ENCODE measurements around the gene RNU5D-1.
"Not testable (repeated sequence)": the region's sequence is repeated elsewhere in the genome, so short reads cannot be mapped to it uniquely, and the experiment has no call there.

Gene RNU5D-1

DNA sequence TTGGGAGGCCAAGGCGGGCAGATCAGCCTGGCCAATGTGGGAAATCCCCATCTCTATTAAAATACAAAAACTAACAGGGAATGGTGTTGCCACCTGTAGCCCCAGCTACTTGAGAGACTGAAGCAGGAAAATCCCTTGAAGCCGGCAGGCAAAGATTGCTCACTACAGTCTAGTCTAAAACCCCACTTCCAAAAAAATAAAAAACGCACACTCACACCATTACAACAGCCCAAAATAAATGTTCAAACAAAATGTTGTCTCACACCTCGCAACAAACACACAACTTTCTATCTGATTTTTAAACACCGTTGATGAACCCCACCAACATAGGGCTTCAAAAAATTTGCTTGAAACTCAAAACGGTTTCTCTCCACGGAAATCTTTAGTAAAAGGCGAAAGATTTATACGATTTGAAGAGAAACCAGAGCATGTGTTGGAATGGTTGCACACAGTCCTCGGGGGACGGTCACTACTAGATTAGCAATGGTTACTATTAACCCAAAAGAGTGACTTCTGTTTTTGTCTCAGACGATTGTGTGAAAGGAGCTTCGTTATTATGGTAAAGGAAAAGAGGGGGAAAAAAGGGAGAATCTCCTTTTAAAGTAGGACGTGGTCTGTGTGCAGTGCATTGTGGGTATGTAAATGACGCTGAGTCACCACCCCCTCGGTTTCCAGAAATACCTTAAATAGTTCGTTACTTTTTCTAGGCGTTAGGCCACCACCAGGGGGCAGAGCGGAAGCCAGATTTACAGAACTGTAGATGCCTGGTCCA, at the start of gene RNU5D-1:
Gene RNU5D-1 (minus strand): TSS at position 430 of the 772 bp plus-strand sequence.
- DNase-seq = peak; percentile 98

GRCh38 chr1:44780583-44781121, 49.7 kb upstream of the RNU5D-1 start:
- DNase-seq = no peak

GRCh38 chr1:44778705-44779576, 48.0 kb upstream of the RNU5D-1 start:
- no peak for DNase-seq

DNA sequence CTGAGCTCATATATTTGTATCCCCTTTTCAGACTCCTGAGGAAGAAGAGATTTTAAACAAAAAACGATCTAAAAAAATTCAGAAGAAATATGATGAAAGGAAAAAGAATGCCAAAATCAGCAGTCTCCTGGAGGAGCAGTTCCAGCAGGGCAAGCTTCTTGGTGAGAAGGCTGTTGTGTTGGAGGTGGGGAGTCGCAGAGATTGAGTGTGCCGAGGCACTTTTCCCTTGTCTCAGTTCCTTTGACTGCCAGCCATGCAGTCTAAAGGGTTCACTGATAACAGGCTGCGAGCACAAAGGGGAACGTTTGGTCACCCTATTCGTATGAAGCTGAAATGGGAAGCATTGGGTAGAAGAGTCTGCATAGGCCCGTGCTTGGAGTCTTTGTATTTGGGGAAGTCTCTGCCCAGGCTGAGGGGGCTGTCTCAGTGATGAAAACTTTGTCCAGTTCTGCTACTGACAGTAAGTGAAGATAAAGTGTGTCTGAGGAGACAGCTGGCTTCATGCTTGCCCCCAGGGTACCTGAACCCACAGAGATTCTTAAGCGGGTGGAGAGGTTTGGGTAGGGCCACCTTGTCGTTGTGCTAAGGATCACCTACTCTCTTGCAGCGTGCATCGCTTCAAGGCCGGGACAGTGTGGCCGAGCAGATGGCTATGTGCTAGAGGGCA, 47.1 kb upstream of the RNU5D-1 start:
- no peak for DNase-seq

GRCh38 chr1:44777547-44777946, 46.6 kb upstream of the RNU5D-1 start:
- DNase-seq = no peak

DNA sequence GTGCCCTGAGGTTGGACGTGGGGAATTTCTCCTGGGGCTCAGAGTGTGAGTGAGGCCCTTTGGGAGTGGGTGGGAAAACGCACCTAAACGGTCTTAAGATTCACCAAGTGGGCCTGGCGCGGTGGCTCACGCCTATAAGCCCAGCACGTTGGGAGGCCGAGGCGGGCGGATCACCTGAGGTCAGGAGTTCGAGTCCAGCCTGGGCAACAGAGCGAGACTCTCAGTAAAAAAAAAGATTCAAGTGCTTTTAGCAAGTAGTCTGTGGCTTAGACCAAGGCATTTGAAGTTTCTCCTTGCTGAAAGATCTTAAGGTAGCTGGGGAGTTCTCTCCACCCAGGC, 45.7 kb upstream of the RNU5D-1 start:
- DNase-seq = no peak

DNA sequence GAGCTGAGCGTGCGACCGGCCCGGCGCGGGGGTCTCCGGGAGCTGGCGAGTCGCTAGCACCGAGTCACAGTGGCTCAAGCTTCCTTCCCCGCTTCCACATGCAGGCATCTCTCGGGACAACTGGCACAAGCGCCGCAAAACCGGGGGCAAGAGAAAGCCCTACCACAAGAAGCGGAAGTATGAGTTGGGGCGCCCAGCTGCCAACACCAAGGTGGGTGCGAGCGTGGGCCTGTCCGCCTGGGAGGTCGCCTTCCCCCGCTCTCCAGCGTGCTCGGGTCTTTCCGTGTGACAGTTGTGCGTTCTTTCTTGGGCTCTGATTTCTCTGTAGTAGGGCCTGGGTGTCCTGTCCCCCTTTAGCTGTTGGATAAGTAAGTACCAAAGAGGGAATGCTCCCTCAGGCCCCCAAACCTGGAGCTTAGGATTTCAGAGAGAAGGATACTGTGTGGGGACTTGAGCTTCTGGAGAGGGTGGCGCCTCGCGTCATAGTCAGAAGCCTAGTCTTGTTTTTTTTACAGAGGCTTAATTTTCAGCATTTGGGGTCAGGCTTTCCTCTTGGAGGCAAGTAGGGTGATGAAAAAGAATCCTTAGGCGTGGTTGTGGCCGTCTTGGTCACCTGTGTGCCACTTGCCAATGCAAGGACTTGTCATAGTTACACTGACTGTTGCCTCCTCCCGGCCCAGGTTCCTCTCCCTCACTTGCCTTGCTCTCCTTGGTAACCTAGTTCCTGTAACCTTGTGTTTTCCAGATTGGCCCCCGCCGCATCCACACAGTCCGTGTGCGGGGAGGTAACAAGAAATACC, 45.2 kb upstream of the RNU5D-1 start:
- DNase-seq = no peak

DNA sequence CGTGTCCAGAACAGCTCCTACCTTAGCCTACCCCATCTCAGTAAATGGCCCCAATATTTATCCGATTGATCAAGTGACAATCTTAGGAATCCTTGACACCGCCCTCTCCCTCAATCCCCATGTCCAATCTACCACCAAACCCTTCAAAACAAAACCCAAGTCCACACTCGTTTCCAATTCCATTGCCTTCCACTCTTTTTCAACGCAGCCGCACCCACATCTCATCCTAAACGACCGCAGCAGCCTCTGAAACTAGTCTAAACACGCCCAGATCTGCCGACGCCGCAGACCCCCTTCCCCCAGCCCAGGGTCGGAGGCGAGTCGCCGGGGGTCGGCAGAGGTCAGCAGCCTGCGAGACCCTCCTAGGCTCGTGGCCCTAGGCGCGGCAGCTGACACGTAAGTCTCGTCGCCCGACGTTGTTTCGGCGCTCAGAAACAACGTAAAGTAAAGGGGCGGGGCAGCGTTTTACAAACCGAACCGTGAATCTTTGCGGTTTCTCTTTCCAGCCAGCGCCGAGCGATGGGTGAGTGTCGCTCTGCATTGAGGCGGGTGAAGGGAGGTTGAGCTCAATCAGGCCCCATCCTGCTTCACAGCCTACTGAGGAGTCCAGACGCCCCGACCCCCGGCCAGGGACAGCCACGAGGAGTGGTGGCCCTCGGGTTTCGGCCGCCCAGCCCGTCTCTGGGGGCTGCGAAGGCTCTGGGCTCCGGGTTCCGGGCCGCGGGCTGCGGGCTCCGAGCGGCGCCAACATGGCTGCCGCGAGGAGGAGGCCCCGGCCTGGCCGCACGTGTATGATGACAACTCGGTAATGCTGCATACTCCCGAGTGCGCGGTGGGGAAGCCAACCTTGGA, 44.3 kb upstream of the RNU5D-1 start, which contains the start of gene RPS8:
Gene RPS8 (plus strand): TSS at position 463 of the 852 bp plus-strand sequence. CDS start 57 bp downstream, at position 520.
- DNase-seq = peak; percentile 97

DNA sequence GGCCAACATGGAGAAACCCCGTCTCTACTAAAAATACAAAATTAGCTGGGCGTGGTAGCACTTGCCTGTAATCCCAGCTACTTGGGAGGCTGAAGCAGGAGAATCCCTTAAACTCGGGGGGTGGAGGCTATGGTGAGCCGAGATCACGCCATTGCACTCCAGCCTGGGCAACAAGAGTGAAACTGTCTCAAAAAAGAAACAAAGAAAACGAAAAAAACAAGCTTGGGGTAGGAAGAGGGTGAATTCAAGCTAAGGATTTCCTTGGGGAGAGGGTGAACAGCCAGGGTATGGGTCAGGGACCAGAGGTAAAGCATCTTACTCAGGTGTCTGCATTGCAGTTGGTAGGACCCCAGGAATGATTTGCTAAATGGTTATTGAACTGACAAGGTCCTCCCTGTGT, 35.5 kb upstream of the RNU5D-1 start:
- DNase-seq = not testable (repeated sequence)

- no peak for DNase-seq
These were observed 29.9 kb upstream of the RNU5D-1 start for GRCh38 chr1:44760876-44761275.

DNA sequence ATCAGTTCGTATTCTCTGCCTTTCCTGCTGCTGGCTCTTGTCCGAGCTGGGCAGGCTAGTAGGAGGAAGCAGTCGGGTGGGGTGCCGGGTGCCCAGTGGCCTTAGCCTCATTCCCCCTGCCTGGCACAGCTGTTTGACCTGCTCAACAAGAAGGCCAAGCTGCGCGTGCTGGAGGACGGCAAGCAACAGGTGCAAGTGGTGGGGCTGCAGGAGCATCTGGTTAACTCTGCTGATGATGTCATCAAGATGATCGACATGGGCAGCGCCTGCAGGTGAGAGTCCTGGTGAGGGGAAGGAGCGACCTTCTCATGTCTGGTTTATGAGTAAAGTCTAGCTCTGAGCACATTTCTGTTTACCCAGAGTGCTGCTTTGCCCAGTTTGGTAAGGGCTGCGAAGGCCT, 28.1 kb upstream of the RNU5D-1 start:
- no peak for DNase-seq

- DNase-seq = no peak
These were observed 26.4 kb upstream of the RNU5D-1 start for GRCh38 chr1:44757420-44757819.

- no peak for DNase-seq
These were observed 16.9 kb upstream of the RNU5D-1 start for GRCh38 chr1:44747878-44748277.

GRCh38 chr1:44743211-44743610, 12.2 kb upstream of the RNU5D-1 start:
- DNase-seq = peak; percentile 24

DNA sequence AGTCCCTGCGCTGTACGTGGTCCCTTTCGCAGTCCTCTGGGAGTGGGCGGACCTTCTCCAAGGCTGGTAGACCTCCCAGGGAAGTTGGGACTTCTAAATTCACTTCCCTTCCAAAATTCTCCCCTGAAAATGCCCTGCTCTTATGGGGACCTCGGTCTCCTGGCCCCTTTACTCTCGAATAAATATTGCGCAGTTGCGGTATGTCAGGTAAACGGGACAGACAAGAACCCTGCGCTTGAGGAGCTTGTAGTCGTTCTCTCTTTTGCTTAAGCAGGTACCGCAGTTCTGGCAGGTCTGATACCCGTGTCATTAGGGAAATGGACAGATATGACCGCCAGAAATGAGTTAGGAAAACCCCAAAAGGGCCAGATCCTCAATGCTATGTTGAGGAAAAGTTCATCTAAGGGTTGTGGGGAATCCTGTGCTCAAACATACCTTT, 9.2 kb upstream of the RNU5D-1 start:
- DNase-seq = peak; percentile 20

GRCh38 chr1:44739307-44740178, 8.6 kb upstream of the RNU5D-1 start, which contains the start of gene KIF2C:
Gene KIF2C (plus strand): TSS chr1:44739837. CDS start chr1:44739933, 96 bp downstream.
- peak; percentile 98 for DNase-seq

- not testable (repeated sequence) for DNase-seq
These were observed 8.0 kb upstream of the RNU5D-1 start for GRCh38 chr1:44738953-44739306.

DNA sequence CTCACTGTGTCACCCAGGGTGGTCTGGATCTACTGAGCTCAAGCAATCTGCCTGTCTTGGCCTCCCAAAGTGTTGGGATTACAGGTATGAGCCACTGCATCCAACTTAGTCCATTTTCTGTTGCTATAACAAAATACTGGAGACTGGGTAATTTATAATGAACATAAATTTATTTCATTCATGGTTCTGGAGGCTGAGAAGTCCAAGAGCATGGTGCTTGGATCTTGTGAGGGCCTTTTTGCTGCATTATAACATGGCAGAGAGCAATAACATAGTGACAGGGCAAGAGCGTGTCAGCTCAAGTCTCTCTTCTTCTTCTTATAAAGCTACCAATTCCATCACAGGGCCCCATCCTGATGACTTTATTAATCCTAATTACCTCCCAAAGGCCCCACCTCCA, 5.0 kb upstream of the RNU5D-1 start:
- DNase-seq = no peak

- DNase-seq = no peak
These were observed 2.8 kb upstream of the RNU5D-1 start for GRCh38 chr1:44733784-44734183.

- no peak for DNase-seq
These were observed 2.4 kb upstream of the RNU5D-1 start for GRCh38 chr1:44733365-44733764.

Data from hematopoietic multipotent progenitor cell treated with erythropoietin and hydrocortisone succinate and interleukin-3 and kit ligand, for 8 days (in vitro differentiated cells).